ENCODE measurements around the gene KCNMA1.

Gene KCNMA1

GRCh38 chr10:77482072-77482471, 155.5 kb downstream of the KCNMA1 start:
- H3K4me3 ChIP-seq (ENCODE audit: low read length), result no peak overlapping the region
- TF ChIP-seq ZNF274 (IDR thresholded peaks at IDR 0.05; ENCODE audit: low read depth, low read length), result no peak

DNA sequence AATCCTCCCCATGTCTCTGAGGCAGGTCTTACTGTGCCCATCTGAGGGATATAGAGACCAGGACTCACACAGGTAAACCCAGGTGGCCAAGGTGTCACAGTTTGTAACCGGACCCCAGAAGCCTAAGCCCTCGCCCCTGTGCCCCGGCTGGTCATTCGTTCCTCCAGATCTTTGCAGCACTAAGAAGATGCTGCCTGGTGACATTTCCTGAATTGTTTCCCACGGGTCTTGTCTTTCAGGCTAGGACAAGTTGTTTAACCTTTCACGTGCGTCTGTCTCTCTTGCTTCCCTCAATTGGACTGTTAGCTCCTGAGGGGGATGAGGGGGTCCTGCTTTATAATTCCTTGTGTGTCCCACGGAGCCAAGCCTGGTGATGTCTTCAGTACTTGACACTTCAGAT, 158.0 kb downstream of the KCNMA1 start:
- TF ChIP-seq ZNF274 (IDR thresholded peaks at IDR 0.05; ENCODE audit: low read depth, low read length), result no peak
- H3K4me3 ChIP-seq (ENCODE audit: low read length), result no peak overlapping the region

- TF ChIP-seq ZNF274 (IDR thresholded peaks at IDR 0.05; ENCODE audit: low read depth, low read length), result no peak
These were observed 158.6 kb downstream of the KCNMA1 start for GRCh38 chr10:77478962-77479359.

DNA sequence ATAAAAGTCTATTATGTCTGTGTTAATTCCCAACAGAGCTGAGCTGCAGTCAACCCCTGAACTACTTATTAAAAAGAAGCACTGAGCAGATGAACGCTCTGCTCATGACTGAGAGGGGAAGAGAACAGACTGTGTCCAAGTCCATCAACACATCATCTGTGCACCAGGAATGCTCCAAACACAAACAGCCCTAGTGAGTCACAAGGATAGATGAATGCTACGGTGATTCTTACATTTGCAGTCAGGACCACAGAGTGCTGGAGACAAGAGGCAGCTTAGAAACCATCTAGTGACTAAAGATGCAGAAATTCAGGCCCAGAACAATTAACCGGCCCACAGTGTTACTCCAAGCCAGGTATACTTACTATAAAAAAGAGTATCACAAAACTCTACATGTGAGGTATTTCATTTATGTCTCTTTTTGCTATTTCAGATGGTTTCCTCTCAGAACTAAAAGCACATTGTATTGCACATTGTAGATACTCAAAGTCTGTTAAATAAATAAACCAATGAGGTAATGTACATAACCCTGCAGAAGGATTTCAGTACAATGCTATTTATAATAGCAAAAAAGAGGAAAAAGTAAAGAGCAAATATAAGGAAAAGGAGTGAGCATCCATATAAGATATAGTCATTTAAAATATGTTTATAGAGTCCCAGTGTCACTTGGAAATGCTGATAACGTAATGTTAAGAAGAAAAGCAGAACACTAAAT, 159.2 kb downstream of the KCNMA1 start:
- no peak for TF ChIP-seq ZNF274 (IDR thresholded peaks at IDR 0.05; ENCODE audit: low read depth, low read length)
- H3K4me3 ChIP-seq (ENCODE audit: low read length), result no peak overlapping the region

More at GRCh38 chr10:77478962-77479359, 158.6 kb downstream of the KCNMA1 start:
- H3K4me3 ChIP-seq (ENCODE audit: low read length), result no peak overlapping the region

- TF ChIP-seq ZNF274 (IDR thresholded peaks at IDR 0.05; ENCODE audit: low read depth, low read length), result no peak
- no peak overlapping the region for H3K4me3 ChIP-seq (ENCODE audit: low read length)
These were observed 162.1 kb downstream of the KCNMA1 start for GRCh38 chr10:77475522-77475921.

DNA sequence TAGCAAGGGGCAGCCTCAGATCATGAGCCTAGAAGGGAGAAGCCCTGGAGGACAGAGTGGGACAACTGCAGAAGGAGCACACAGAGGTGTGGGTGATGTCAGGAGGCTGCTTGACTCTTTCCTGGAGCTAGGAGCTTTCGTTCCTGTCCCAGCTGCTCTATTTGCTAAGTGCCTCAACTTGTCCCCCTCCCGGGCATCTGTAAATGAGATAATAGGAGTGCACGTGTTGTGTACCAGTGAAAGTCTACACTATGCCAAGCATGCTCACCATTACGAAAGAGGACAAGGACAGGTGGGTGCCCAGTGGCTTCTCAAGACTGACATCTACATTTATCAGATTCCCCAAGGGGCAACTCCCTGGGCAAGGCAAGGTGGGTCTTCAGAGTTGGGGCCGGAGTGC, 162.7 kb downstream of the KCNMA1 start:
- no peak for TF ChIP-seq ZNF274 (IDR thresholded peaks at IDR 0.05; ENCODE audit: low read depth, low read length)
- no peak overlapping the region for H3K4me3 ChIP-seq (ENCODE audit: low read length)

DNA sequence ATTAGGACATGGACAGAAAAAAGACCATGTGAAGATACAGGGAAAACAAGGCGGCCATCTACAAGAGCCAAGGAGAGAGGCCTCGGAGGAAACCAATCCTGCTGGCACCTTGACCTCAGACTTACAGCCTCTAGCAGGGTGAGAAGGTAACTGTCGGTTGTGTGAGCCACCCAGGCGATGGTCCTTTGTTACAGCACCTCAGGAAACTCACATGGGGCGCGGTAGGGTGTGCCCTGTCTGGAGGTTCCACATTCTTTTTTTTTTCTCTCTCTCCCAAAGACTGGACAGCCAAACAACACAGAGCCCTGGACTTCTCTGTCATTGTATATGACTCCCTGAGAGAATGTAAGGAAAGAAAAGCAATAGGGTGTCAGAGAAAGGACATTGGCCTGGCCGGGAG, 163.2 kb downstream of the KCNMA1 start:
- H3K4me3 ChIP-seq (ENCODE audit: low read length), result no peak overlapping the region
- TF ChIP-seq ZNF274 (IDR thresholded peaks at IDR 0.05; ENCODE audit: low read depth, low read length), result no peak

GRCh38 chr10:77472146-77472545, 165.5 kb downstream of the KCNMA1 start:
- TF ChIP-seq ZNF274 (IDR thresholded peaks at IDR 0.05; ENCODE audit: low read depth, low read length), result no peak
- no peak overlapping the region for H3K4me3 ChIP-seq (ENCODE audit: low read length)

- TF ChIP-seq ZNF274 (IDR thresholded peaks at IDR 0.05; ENCODE audit: low read depth, low read length), result no peak
- no peak overlapping the region for H3K4me3 ChIP-seq (ENCODE audit: low read length)
These were observed 166.5 kb downstream of the KCNMA1 start for GRCh38 chr10:77471069-77471536.

- no peak overlapping the region for H3K4me3 ChIP-seq (ENCODE audit: low read length)
- TF ChIP-seq ZNF274 (IDR thresholded peaks at IDR 0.05; ENCODE audit: low read depth, low read length), result no peak
These were observed 170.1 kb downstream of the KCNMA1 start for GRCh38 chr10:77467422-77467963.

- no peak for TF ChIP-seq ZNF274 (IDR thresholded peaks at IDR 0.05; ENCODE audit: low read depth, low read length)
- H3K4me3 ChIP-seq (ENCODE audit: low read length), result no peak overlapping the region
These were observed 173.5 kb downstream of the KCNMA1 start for GRCh38 chr10:77463967-77464745.

DNA sequence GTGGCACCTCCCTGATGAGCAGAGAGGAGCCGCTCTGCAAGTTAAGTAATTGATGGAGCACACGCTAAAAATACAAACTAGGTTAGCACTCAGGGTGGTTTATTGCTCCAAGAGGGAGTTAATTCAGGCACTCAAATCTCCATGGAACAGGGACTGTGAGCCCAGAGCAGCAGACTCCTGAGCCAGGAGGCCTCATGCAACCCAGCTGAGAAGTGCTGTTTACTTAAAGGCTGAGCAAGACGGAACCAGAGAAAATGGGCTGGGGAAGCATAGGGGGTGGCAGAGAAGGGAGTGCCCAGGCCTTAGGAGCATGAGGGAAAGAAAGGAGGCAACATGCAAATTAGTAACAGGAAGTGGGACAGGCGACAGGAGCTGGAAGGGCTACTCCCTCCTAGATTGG, 174.1 kb downstream of the KCNMA1 start:
- H3K4me3 ChIP-seq (ENCODE audit: low read length), result no peak overlapping the region
- no peak for TF ChIP-seq ZNF274 (IDR thresholded peaks at IDR 0.05; ENCODE audit: low read depth, low read length)

GRCh38 chr10:77461636-77462296, 175.8 kb downstream of the KCNMA1 start:
- no peak for TF ChIP-seq ZNF274 (IDR thresholded peaks at IDR 0.05; ENCODE audit: low read depth, low read length)
- no peak overlapping the region for H3K4me3 ChIP-seq (ENCODE audit: low read length)

DNA sequence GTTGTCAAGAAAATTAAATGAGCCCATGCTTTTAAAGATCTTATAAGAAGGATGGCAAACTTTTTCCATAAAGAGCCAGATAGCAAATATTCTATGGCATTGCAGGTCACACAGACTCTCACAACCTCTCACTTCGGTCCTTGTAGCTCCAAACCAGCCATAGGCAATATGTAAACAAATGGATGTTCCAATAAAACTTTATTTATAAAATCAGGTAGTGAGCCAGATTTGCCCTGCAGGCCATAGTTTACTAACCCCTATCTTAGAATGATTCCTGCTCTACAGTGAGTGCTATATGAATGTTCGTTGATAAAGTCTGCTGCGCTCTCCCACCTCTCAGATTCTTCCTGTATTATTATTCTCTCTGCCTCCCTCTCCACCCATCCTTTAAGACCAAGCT, 177.7 kb downstream of the KCNMA1 start:
- no peak for TF ChIP-seq ZNF274 (IDR thresholded peaks at IDR 0.05; ENCODE audit: low read depth, low read length)
- no peak overlapping the region for H3K4me3 ChIP-seq (ENCODE audit: low read length)
